Liver (tissue), 9 donors: ENCODE data around the gene XXYLT1. TPM values are rescaled to one million over a fixed set of nuclear protein-coding genes. Genes with fewer than 3 reads are reported as not detected.

Experiments
- DNase-seq: peaks from one replicate; pipeline ENCODE4 v3.0.0-alpha.2; 2017; ENCODE audit warnings: low spot score
- H3K27ac ChIP-seq, 2 donors: one replicate each; pipeline ENCODE4 v1.7.0; 2013; ENCODE audit warnings: inconsistent platforms in 2 of 2, low read length in 2 of 2, control low read depth in 1 of 2, low read depth in 1 of 2, mild to moderate bottlenecking in 1 of 2
- H3K27me3 ChIP-seq, 4 donors: one replicate each; pipeline versions ENCODE4 v1.6.1 to v1.7.0; 2013; ENCODE audit warnings: low read length in 3 of 4, inconsistent platforms in 1 of 4, mild to moderate bottlenecking in 1 of 4, moderate library complexity in 1 of 4; ENCODE audit not compliant: control insufficient read depth in 4 of 4, insufficient read depth in 4 of 4
- H3K36me3 ChIP-seq, 4 donors: one replicate each; pipeline versions ENCODE4 v1.6.1 to v1.7.0; 2013; ENCODE audit warnings: low read length in 3 of 4, mild to moderate bottlenecking in 3 of 4, low read depth in 1 of 4, moderate library complexity in 1 of 4; ENCODE audit not compliant: control insufficient read depth in 4 of 4, insufficient read depth in 3 of 4
- H3K4me1 ChIP-seq, 4 donors: one replicate each; pipeline versions ENCODE4 v1.6.1 to v1.7.0; 2013; ENCODE audit warnings: low read length in 3 of 4, mild to moderate bottlenecking in 3 of 4, moderate library complexity in 1 of 4; ENCODE audit not compliant: control insufficient read depth in 4 of 4, insufficient read depth in 4 of 4
- H3K4me3 ChIP-seq, 3 donors: one replicate each; pipeline versions ENCODE4 v1.6.1 to v1.7.0; 2013; ENCODE audit warnings: low read length in 3 of 3, control low read depth in 1 of 3, low read depth in 1 of 3, mild to moderate bottlenecking in 1 of 3
- H3K9ac ChIP-seq, 2 donors: one replicate each; pipeline ENCODE4 v1.7.0; 2013; ENCODE audit warnings: low read length in 2 of 2, mild to moderate bottlenecking in 2 of 2, moderate library complexity in 2 of 2, control low read depth in 1 of 2, low read depth in 1 of 2
- H3K9me3 ChIP-seq, 4 donors: one replicate each; pipeline versions ENCODE4 v1.6.1 to v1.7.0; 2013; ENCODE audit warnings: low read length in 3 of 4; ENCODE audit not compliant: control insufficient read depth in 4 of 4
- ATF3 ChIP-seq: IDR thresholded peaks from 2 replicates; pipeline ENCODE4 v1.6.1; 2016; ENCODE audit warnings: antibody characterized with exemption
- CTCF ChIP-seq: fragments of 150-350 bp; IDR thresholded peaks from 2 replicates; pipeline ENCODE4 v1.5.1; 2017; ENCODE audit warnings: improper control_type of control experiment, low read depth, low read length; ENCODE audit not compliant: missing input control
- EGR1 ChIP-seq, 2 donors: IDR thresholded peaks; 2 replicates each; pipeline ENCODE4 v1.6.1; 2016 to 2018; ENCODE audit warnings: antibody characterized with exemption in 2 of 2, low read depth in 2 of 2
- FOXA1 ChIP-seq: IDR thresholded peaks from 2 replicates; pipeline ENCODE4 v1.6.1; 2016; ENCODE audit warnings: antibody characterized with exemption
- FOXA2 ChIP-seq: IDR thresholded peaks from 2 replicates; pipeline ENCODE4 v1.6.1; 2016; ENCODE audit warnings: antibody characterized with exemption
- GABPA ChIP-seq, 2 donors: IDR thresholded peaks in 1 of 2; conservative IDR thresholded peaks in 1 of 2; 2 replicates each; pipeline ENCODE4 v1.6.1; 2016; ENCODE audit warnings: antibody characterized with exemption in 2 of 2, mild to moderate bottlenecking in 1 of 2, moderate library complexity in 1 of 2
- HNF4A ChIP-seq, 2 donors: conservative IDR thresholded peaks; 2 replicates each; pipeline ENCODE4 v1.6.1; 2016; ENCODE audit warnings: antibody characterized with exemption in 2 of 2, mild to moderate bottlenecking in 2 of 2
- HNF4G ChIP-seq: IDR thresholded peaks from 2 replicates; pipeline ENCODE4 v1.6.1; 2016; ENCODE audit warnings: antibody characterized with exemption
- JUND ChIP-seq, 2 donors: IDR thresholded peaks; 2 replicates each; pipeline ENCODE4 v1.6.1; 2016; ENCODE audit warnings: antibody characterized with exemption in 2 of 2
- MAX ChIP-seq: IDR thresholded peaks from 2 replicates; pipeline ENCODE4 v1.6.1; 2016; ENCODE audit warnings: antibody characterized with exemption
- NR2F2 ChIP-seq: IDR thresholded peaks from 2 replicates; pipeline ENCODE4 v1.6.1; 2016; ENCODE audit warnings: antibody characterized with exemption
- RAD21 ChIP-seq, 2 donors: IDR thresholded peaks; 2 replicates each; pipeline ENCODE4 v1.6.1; 2016; ENCODE audit warnings: antibody characterized with exemption in 2 of 2, mild to moderate bottlenecking in 2 of 2
- REST ChIP-seq: IDR thresholded peaks from 2 replicates; pipeline ENCODE4 v1.6.1; 2016; ENCODE audit warnings: antibody characterized with exemption, mild to moderate bottlenecking
- RXRA ChIP-seq, 2 donors: IDR thresholded peaks; 2 replicates each; pipeline ENCODE4 v1.6.1; 2017 to 2018; ENCODE audit warnings: antibody characterized with exemption in 2 of 2, mild to moderate bottlenecking in 1 of 2
- SP1 ChIP-seq: IDR thresholded peaks from 2 replicates; pipeline ENCODE4 v1.6.1; 2018; ENCODE audit warnings: antibody characterized with exemption, mild to moderate bottlenecking
- TAF1 ChIP-seq: conservative IDR thresholded peaks from 2 replicates; pipeline ENCODE4 v1.6.1; 2016; ENCODE audit warnings: antibody characterized with exemption, mild to moderate bottlenecking
- YY1 ChIP-seq: IDR thresholded peaks from 2 replicates; pipeline ENCODE4 v1.6.1; 2016; ENCODE audit warnings: antibody characterized with exemption, mild to moderate bottlenecking
- ZBTB33 ChIP-seq: IDR thresholded peaks from 2 replicates; pipeline ENCODE4 v1.6.1; 2016; ENCODE audit warnings: antibody characterized with exemption
- WGBS: extraction: QIAGEN DNeasy Blood & Tissue Kit; methylation state at CpG from one replicate; pipeline ENCODE4 v1.1.7; 2013; 5-methylcytosine and 5-hydroxymethylcytosine counted together
- polyA plus RNA-seq, 2 donors: library from polyadenylated mRNA; stranded (reverse) in 1 of 2; unstranded in 1 of 2; fragments of 200-250 nt in 1 of 2; fragments of >200 nt in 1 of 2; fragmentation: Nextera tagmentation in 1 of 2; extraction: Ambion mirVana in 1 of 2; gene quantifications; one replicate each; pipeline versions ENCODE4 v1.2.1 to v1.2.3, GENCODE V29; 2013 to 2015
- total RNA-seq, 2 donors: library from RNA; depleted of rRNA; stranded (reverse); fragments of >200 nt; gene quantifications; one replicate each; pipeline ENCODE4 v1.2.3, GENCODE V29; 2014
- donor health status: healthy.
- donor health status: healthy.
- donor health status: healthy.
- donor health status: healthy.
- donor health status: healthy.

The XXYLT1 gene
- total and polyA plus RNA-seq, 4 donors: 0.93 to 7.6 (median 2.8) TPM

GRCh38 chr3:195240171-195240701 is 30.7 kb downstream of the XXYLT1 start:
- Histone ChIP-seq H3K36me3 (peaks cover 0 to 3% (median 0%) of the 10 kb centered on the region in 4 donors), H3K9ac (no peak overlapping the region), H3K27ac (no peak overlapping the region), H3K27me3 (no peaks in the 10 kb centered on the region), H3K4me1 (no peaks in the 10 kb centered on the region), H3K4me3 (no peak overlapping the region), H3K9me3 (peaks cover 3 to 12% (median 7%) of the 10 kb centered on the region in 4 donors)
- DNase-seq: no peak
- no peak for TF ChIP-seq GABPA (IDR thresholded peaks at IDR 0.05 in 1 of 2, conservative IDR thresholded peaks at IDR 0.05 in 1 of 2)
- TF ChIP-seq REST: no peak
- no peak for TF ChIP-seq MAX
- no peak for TF ChIP-seq YY1
- TF ChIP-seq NR2F2: peak; percentile 29
- TF ChIP-seq ZBTB33: no peak
- TF ChIP-seq HNF4A (conservative IDR thresholded peaks at IDR 0.05): no peak
- WGBS: 90% methylated on average over 15 of the region's 15 CpGs

GRCh38 chr3:195239121-195239520 is 31.8 kb downstream of the XXYLT1 start:
- Histone ChIP-seq H3K27me3 (no peaks in the 10 kb centered on the region), H3K9me3 (peaks cover 3 to 12% (median 7%) of the 10 kb centered on the region in 4 donors), H3K9ac (no peak overlapping the region), H3K4me1 (no peaks in the 10 kb centered on the region), H3K4me3 (no peak overlapping the region), H3K36me3 (peaks cover 0 to 3% (median 0%) of the 10 kb centered on the region in 4 donors), H3K27ac (peak overlapping the region in 1 of 2 donors; percentile 16)
- DNase-seq: no peak
- 88% methylated on average over 3 of the region's 3 CpGs for whole genome bisulfite sequencing
- TF ChIP-seq ATF3 (no peak), SP1 (no peak), EGR1 (IDR thresholded peaks at IDR 0.05; ENCODE audit: low read depth in 2 of 2) (no peak), TAF1 (no peak), ZBTB33 (no peak), RXRA (IDR thresholded peaks at IDR 0.05) (no peak), GABPA (IDR thresholded peaks at IDR 0.05 in 1 of 2, conservative IDR thresholded peaks at IDR 0.05 in 1 of 2) (no peak), CTCF (no peak), REST (no peak), YY1 (no peak), NR2F2 (no peak), FOXA1 (no peak), FOXA2 (no peak), JUND (IDR thresholded peaks at IDR 0.05) (no peak), HNF4A (conservative IDR thresholded peaks at IDR 0.05) (no peak), HNF4G (no peak), RAD21 (IDR thresholded peaks at IDR 0.05) (no peak)
